GM10248 (cell line): Measurements from ENCODE around the gene STAM.
A peak's percentile ranks its signal among the peaks of the same experiment; 100 is the strongest.

ENCODE experiments used
- CTCF ChIA-PET: fragments of 300-600 bp; sonication (Branson Sonifier 250); formaldehyde crosslinking; extraction: SDS; loops from one replicate; lab custom pipeline; 2021; ENCODE audit warnings: antibody characterized with exemption; lab: Yijun Ruan, JAX
- POLR2A ChIA-PET: fragments of 350-650 bp; sonication (Branson Sonifier 250); formaldehyde crosslinking; extraction: SDS; loops from one replicate; lab custom pipeline; 2020; ENCODE audit warnings: antibody characterized with exemption; lab: Yijun Ruan, JAX
- DNase-seq: peaks from one replicate; pipeline ENCODE4 v3.0.0; 2012; ENCODE audit errors: extremely low spot score
- TF ChIP-seq, protein P1 (sequence below): IDR thresholded peaks from 2 replicates; pipeline ENCODE4 v1.5.1; 2012; ENCODE audit warnings: mild to moderate bottlenecking, low read depth; ENCODE audit errors: extremely low read depth, missing control alignments, control extremely low read depth

The STAM gene

DNA sequence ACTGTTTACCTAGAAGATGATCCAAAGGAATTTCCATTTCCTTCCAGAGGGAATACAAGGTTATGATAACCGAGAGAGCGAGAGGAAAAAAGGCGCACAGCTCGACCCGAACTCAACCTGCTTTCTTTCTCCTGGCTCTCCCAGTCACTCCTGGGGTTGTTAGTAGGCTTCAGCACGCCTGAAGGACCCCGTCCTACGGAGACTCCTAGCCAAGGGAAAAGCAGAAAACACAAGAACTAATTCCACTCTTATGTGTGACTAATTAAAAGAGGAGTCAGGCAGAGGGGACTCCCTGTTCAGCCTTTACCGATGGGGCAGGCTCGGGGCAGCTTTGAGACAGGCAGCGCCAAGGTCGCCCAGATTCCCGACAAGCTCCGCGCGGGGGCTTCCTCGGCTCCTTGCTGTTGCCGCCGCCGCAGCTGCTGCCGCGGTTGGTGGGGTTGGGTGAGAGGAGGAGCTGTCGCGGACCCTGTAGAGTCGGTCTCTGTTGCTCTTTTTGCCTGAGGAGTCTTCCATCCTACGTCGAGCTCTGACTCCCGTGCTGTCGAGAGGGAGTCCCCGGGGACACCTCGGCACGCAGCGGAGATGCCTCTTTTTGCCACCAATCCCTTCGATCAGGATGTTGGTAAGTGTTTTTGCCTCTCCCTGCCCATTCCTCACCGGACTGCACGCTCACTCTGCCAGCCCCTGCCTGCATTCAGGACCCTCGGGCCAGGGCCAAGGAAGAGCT lies at the start of gene STAM:
TSS of gene STAM (plus strand) at position 397 of the 730 bp plus-strand sequence. CDS start at position 586, 189 bp downstream.
- ChIA-PET POLR2A (interaction anchor here (0.6 to 1.5 kb wide), 5 partner anchors 10 to 93 kb away, joined by 3 to 4 read pairs (median 3); no protein-coding TSS in a partner anchor), CTCF (interaction anchor here (0.6 to 4.1 kb wide), 18 partner anchors 10 to 101 kb away, joined by 3 to 18 read pairs (median 3); no protein-coding TSS in a partner anchor)
- peak; percentile 89 for DNase-seq
- TF ChIP-seq, protein P1, sequence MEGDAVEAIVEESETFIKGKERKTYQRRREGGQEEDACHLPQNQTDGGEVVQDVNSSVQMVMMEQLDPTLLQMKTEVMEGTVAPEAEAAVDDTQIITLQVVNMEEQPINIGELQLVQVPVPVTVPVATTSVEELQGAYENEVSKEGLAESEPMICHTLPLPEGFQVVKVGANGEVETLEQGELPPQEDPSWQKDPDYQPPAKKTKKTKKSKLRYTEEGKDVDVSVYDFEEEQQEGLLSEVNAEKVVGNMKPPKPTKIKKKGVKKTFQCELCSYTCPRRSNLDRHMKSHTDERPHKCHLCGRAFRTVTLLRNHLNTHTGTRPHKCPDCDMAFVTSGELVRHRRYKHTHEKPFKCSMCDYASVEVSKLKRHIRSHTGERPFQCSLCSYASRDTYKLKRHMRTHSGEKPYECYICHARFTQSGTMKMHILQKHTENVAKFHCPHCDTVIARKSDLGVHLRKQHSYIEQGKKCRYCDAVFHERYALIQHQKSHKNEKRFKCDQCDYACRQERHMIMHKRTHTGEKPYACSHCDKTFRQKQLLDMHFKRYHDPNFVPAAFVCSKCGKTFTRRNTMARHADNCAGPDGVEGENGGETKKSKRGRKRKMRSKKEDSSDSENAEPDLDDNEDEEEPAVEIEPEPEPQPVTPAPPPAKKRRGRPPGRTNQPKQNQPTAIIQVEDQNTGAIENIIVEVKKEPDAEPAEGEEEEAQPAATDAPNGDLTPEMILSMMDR = no peak

DNA sequence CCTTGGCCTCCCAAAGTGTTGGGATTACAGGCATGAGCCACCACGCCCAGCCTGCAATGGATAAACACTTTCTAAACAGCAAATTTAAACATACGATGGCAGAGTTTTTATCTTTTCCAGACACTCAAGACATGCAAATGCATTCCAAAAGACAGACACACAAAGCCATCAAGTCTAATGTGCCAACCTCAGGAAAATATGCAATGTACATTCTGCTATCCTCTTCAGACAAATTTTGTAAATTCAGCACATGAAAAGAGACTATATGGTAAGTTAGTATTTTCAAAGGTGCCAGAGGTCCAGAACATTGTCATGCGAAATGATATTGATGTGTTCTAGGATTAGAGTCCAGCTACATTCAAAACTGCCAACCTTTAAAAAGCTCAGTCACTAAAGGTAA lies 46.6 kb upstream of the STAM start:
- ChIA-PET POLR2A (no interaction called here), CTCF (interaction anchor here (2.9 kb wide), 1 partner anchor 9 kb away, joined by 11 read pairs; no protein-coding TSS in a partner anchor)
- TF ChIP-seq, protein P1 = no peak

DNA sequence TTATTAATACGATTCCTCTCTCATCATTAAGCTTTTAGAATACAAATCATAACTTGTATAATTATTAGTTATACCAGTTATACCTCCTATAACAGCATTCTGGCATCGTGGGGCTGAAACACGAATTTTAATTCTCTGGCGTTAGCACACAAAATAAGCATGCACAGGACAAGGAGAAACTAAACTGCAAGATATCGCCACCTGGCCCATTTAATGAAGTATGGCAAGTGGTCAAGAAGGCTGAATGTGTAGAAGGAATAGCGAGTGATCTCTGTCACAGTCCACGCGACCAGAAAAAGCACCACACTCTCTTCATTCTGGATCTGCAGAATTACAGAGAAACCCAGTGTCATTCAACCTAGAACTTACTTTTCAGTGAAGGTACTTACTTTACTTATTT lies 44.9 kb upstream of the STAM start:
- CTCF ChIA-PET = no interaction called here

More for the DNA sequence above, 46.6 kb upstream of the STAM start:
- no peak for DNase-seq

DNA sequence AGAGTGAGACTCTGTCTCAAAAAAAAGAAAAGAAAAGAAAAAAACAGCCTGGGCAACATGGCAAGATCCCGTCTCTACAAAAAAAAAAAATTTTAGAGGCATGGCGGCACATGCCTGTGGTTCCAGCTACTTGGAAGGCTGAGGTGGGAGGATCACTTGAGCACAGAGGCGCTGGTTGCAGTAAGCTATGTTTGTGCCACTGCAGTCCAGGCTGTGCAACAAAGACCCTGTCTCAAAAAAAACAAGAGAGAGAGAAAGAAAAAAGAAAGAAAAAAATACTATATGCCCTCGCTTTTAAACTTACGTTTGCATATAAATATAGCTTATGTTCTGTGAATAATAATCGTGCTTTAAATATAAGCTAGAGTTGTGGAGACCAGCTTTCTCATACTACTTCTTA lies 38.0 kb upstream of the STAM start:
- CTCF ChIA-PET = interaction anchor here (0.6 to 2.2 kb wide), 8 partner anchors 9 to 145 kb away, joined by 3 to 11 read pairs (median 4); no protein-coding TSS in a partner anchor
- POLR2A ChIA-PET = no interaction called here
- TF ChIP-seq, protein P1 = no peak
- no peak for DNase-seq

More for the DNA sequence above, 44.9 kb upstream of the STAM start:
- POLR2A ChIA-PET = no interaction called here
- no peak for DNase-seq
- TF ChIP-seq, protein P1 = peak; percentile 18

DNA sequence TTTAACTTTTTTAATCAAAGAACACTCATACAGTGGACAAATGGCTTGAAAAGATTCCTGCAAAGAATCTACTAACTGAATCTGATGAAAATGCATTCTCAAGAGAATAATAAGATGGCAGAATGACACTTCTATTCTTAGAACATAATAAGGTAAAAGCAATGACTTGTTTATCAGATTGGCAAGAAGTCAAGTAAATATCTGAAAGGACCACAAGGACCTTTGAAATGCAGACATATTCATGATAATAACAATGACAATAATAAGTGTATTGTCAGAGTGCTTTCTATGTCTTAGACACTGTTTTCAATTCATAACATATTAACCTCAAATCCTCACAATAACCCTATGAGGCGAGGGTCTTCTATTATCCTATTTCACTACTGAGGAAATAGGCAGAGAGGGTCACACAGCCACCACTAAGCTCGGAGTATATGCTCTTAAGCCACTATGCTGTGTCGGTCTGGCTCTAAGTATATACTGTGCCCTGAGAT lies 37.4 kb upstream of the STAM start:
- ChIA-PET POLR2A (no interaction called here), CTCF (interaction anchor here (0.8 to 2.2 kb wide), 10 partner anchors 10 to 151 kb away, joined by 3 to 11 read pairs (median 4); partner anchors contain the start of gene STAM)
- DNase-seq = no peak
- TF ChIP-seq, protein P1 = no peak

DNA sequence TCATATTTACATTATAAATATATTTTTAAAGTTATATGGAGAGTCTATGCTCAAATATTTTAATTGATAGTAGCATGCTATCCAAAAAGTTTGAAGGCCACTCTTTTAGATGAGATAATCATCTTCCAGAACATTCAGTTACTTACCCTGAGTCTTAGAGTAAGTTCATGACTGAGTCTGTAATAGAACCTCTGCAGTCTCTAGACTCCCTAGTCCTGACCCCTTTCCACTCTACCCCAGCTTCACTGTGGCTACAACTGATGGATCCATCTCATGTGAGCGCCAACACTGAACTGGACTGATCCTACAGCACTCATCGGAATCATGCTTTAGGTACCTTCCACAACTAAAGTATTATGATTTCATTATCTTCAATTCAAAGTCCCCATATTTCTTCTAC lies 36.9 kb upstream of the STAM start:
- POLR2A ChIA-PET = no interaction called here

More for the DNA sequence above, 36.9 kb upstream of the STAM start:
- DNase-seq = no peak
- TF ChIP-seq, protein P1 = no peak
- CTCF ChIA-PET = interaction anchor here (0.9 to 2.2 kb wide), 6 partner anchors 10 to 150 kb away, joined by 3 to 11 read pairs (median 4); partner anchors contain the start of gene STAM
